Activated CD8-positive, alpha-beta memory T cell treated with anti-CD3 and anti-CD28 coated beads, Interleukin-2, amount 50 U/mL, for 48 hours (primary cell): Measurements from ENCODE around the gene ZNF521.
"Not testable (repeated sequence)": the region's sequence is repeated elsewhere in the genome, so short reads cannot be mapped to it uniquely, and the experiment has no call there.

Experiments
- DNase-seq: peaks from one replicate; pipeline ENCODE4 v3.0.0-alpha.2; 2020

Gene ZNF521

DNA sequence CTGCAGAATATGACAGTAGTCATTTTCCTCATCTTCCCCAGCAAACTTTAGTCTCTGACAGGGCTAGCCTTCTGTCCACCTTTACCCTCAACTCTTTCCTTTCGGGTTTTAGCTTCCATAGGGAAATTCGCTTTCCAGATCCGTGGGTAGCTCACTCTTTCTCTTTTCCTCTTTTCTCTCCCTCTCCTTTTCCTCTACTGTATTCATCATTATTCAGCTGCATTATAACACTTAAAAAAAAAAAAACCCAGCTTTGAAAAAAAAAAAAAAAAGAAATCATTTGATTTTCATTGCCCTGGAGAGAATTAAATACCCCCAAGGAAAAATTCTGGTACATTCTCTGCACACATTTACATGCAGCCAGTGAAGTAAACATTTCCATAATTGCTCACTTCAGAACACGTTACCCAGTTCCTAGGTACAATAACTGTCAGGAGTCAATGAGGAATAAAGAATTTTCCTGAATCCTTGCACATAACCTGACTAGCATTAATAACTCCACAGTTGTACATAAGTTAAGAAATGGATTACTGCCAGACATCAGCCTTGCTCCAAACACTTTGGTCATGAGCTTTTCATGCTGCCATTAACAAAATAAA is 63.5 kb downstream of the ZNF521 start:
- no peak for DNase-seq

DNA sequence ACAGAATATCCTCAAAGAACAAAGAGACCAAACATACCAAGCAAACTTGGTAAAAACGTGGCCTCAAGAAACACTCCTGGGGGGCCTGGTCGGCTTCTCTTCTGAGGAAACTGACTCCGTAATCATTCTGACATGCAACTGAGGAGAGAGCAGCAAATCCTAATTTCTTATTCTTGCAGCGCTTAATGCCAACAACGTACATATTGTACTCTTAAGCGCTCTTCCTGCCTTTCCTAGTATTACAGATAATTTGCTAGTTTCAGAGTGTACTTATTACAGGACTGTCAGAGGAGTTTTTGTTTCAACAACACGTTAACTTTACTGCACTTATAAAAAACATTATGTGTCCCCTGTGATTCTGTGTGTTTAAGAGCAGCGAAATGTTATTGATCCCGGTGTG is 64.9 kb downstream of the ZNF521 start:
- no peak for DNase-seq

DNA sequence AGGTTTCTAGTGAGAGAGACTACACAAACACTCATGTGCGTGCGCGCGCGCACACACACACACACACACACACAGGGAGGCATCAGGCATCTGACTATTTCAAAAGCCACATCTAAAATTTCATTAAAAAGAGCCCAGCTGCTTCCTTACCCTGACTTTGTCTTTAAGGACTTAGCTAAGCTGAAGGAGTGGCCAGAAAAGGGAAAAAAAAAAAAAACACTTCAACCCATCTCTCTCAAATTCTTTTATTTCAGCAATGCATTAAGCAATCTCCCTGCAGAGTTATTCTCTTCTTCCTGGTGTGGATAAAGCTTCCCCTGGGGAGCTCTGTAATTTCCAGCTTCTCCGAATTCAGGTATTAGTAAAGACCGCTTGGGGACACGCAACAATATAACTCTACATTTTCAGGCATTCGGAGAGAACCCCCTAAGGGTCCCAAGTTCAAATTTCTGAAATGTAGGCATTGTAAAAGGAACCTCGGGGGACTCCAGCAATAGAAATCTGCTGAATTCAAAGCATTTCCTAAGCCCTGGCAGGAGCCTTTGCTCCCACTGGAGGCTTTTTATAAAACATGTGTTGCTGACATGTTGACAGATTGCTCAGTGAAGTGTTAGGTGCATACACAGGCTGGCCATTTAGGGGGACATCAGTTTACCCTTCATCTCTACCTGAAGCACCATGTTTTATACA is 67.0 kb downstream of the ZNF521 start:
- no peak for DNase-seq

DNA sequence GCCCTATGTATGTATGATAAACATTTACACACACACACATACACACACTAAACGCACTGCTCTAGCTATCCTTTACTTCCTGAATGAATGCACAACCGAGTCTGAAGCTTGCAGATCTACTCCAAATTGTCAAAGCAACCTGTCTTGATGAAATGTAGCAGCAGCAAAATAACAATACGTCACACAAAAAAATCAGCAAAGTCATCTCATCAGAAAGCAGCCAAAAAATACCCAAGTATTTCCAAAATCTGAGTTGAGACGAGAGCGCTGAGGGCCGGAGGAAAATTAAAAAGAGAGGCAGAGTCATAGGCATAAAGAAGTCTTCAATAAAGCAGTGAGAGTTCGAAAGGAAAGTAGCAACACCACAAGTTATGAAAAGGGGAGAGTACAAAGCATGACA is 67.7 kb downstream of the ZNF521 start:
- no peak for DNase-seq

DNA sequence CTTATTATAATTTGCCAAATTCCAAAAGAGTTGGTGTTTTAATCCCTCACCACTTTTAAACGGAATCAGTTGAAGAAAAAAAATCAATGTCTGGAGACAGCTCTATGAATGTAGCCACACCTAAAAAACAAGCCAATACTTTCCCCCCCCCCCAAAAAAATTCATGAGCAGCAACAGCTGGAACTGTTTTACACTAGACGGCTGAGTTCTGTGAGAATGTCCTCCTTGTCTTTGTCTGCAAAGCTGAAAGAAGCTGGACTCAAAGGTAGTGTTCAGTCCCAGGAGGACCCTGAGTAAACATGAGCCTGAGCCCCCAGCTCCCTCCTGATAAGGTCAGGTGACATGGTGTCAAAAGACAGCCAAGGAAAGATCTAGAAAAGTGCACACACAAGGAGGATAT is 68.2 kb downstream of the ZNF521 start:
- no peak for DNase-seq

DNA sequence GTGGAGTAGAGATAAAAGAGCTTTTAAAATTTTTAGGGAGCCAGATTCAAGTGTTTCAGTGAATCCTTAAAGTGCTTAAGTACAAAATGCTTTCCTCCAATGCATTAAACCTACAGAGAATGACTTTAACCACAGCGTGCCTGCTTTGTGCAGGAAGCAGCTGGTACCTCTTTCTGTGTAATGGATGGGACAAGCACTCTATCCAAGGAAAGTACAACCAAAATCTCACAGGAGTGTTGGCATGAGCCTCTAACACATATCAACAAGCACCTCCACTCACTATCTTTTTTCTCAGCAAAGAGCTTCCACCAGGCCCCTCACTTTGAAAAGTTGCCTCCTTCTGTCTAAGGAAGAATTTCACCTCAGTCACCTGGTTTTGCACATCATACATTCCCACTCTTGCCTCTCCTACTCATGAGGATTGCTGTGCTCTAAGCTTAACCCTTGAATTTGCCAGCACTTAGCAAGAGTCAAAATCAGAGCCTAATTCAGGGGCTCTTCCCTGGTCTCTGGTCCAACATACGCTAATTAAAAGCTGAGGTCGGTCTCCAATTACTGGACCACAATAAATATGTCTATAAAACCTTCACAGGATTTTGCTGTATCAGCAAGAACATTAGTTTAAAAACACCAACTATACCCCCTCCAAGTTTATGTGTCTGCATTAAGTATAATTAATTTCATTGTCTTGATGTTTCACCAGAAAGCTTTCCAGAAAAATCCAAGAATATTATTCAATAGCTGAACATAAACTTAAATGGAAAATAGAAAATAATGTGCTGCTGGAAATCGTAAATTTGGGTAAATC is 68.9 kb downstream of the ZNF521 start:
- no peak for DNase-seq

DNA sequence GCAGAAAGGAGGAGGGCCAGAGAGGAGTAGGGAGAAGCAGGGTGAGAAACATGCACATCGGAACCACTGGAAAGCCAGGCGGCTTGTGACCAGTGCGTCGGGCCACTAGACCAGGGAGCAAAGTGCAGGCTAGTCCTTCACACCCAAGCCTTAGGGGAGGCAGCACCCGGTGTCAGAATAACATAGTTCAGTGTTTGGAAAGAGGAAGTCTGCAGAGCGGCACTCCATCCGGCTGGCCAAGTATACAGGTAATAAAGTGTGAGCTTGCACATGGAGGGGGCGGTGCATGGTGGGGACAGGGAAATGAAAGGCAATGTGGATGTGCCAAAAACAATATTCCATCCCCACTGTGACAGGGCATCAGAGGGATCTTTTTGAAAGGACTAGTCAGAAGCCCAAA is 69.7 kb downstream of the ZNF521 start:
- no peak for DNase-seq

DNA sequence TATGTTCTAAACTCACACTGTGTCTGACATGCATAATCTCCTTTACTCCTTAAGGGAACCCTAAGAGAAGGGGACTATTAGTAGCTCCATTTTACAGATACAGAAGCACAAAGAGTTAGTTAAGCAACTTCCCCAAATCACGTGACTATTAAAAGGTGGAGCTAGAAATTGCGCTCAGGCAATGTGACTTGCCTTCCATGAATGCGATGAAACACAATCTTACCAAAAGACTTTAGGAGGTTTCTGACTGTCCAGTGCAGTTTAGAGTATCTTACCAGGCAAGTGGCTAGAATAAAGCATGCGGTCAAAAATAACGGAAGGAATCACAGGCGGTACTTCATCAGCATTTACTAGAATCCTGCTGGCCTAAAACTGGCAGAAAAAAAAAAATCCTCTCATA is 70.4 kb downstream of the ZNF521 start:
- no peak for DNase-seq

DNA sequence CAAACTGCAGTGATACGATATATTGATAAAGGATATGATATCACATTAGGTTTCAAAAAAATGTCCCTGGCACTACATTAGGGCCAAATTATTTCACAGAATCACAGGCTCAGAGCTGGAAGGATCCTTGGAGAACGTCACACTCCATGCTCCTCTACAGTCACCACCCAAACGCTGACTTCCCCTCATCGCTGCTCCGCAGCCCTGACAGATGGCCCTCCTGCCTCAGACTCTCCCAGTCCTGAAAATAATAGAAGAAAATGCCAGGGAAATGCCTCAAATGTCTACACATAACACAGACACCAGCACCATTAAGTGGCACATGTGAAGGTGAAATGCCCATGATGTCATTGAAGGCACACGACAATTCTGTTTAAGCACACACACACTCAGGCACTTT is 72.0 kb downstream of the ZNF521 start:
- no peak for DNase-seq

DNA sequence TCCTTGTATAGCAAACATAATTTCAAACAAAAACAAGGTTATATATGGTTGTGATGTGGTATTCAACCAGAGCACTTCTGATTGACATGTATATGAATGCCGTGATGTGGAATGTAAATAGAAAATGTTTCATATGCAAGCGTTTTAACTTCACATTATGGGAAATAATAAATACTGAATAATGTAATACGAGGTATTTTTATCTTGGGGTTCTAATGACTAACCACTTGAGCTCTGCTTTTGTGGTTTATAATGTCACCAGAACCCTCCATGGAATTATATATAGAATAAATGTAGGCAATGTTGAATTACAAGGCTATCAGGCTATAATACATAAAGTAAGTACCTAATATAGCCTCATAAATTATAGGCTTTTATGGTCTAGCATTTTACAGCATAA is 72.4 kb downstream of the ZNF521 start:
- DNase-seq, result no peak

DNA sequence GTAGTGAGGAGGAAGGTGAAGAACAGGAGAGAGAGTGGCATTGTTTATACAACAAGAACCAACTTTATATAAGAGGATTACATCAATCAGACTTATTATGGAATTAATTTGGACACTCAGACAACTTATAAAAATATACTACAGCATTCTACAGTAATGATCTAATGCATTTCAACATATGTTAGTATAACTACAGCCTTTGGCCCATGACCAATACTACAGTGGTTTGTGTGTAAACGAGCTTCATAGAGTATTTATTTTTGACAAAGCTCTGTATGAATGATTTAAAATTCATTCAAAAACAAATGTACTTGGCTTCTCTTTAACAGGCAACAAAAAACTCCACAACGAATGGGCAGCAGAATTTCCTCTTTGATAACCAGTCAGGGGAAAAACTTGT is 72.8 kb downstream of the ZNF521 start:
- DNase-seq, result no peak

DNA sequence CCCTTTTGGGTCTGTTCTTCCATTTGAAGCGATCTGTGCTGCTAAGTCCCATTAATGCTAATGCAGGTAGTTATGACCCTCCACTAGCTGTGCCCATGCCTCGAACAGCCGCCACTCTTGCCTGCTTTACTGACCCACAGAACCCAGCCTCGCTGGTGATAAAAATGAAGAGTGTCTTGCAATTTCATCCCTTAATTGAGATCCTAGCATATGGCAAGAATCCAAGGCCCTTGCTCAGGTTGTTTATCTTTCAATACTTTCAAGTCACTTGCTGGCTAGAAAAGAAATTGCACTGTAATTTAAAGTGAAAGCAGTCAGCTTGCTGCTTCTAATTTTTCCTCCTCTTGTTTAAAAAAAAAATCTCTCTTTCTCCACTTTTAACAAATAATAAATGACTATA is 73.6 kb downstream of the ZNF521 start:
- DNase-seq, result no peak

DNA sequence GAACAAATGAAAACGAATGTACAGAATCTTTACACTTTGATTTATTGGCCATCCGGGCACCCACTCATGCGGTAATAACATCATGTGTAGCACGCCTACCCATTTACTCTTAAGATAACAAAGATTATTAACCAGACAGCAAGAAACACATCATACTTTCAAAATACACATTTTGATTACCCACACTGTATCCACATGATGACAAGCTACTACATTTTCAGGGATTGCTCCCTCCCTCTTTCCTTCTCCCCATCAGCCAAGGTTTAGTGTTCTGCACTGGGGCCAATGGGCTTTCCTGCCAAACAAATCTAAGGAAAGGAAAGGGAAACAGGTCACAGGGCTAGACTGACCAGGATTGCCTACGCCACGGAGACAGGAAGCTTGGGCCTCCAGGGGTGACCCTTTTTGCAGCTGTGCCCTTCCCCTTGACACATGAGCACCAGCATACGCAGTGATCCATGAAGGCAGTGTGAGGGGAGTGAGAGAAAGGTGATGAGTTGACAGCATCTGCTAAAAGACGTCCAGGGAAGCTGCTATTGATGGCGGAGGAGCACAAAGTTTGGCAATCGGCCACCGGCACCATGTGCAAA is 76.5 kb downstream of the ZNF521 start:
- no peak for DNase-seq

DNA sequence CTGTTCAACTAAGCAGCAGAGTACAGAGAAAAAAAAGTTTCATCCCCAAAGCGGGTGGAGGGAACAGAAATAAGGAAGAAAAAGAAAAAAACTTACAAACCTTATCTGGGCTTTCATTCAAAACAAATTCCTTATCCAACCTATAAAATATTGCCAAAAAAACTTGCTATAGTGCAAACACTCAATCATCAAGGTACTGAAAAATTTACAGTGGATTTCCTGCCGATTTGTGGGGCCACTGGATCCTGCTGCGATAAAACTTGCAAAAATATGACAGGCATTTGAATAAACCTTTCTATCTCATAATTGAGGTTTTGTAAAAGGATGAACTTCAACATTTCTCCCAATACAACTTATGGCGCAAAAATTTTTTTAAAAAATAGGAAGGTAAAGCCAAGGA is 77.0 kb downstream of the ZNF521 start:
- DNase-seq, result no peak

DNA sequence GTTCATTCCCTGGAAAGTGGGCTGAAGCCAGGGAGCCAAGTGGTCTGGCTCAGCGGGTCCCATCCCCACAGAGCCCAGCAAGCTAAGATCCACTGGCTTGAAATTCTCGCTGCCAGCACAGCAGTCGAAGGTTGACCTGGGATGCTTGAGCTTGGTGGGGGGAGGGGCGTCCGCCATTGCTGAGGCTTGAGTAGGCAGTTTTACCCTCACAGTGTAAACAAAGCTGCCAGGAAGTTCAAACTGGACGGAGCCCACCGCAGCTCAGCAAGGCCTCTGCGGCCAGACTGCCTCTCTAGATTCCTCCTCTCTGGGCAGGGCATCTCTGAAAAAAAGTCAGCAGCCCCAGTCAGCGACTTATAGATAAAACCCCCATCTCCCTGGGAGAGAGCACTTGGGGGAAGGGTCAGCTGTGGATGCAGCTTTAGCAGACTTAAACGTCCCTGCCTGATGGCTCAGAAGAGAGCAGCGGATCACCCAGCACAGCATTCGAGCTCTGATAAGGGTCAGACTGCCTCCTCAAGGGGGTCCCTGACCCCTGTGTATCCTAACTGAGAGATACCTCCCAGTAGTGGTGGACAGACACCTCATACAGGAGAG is 84.9 kb downstream of the ZNF521 start:
- DNase-seq, result not testable (repeated sequence)

DNA sequence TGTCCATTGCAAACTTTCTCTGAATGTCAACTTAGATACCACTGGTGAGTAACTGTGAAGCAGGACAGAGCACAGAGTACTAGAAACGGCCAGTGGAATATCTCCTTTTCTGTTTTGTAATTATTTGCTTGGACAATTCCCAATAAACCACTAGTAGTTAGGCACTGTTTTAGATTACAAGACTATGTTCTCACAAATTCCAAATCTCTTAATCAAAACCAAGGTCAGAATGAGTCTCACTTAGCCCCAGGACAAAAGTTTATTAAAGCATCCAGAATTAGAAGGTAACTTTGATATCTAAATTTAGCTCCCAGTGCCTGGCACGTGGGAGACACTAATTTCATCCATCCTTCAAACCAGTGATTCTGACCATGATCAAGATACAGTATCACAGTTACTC is 89.0 kb downstream of the ZNF521 start:
- no peak for DNase-seq

DNA sequence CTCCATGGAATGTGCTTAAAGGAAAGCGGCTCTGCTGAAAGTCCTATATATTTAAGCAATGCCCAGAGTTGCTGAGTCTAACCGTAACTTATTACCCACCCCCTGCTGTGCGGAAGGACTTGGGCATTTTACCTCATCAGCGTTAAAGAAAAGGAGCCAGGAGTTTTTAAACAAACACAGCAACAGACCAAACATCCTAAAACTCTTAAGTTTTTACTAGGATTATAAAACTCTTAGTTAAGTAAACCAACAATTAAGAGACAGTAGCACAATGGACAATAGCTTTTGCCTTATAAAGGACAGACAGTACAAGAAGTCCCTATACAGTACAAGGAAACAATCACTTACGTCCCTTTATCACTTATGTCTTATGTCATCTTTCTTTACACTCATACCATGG is 90.2 kb downstream of the ZNF521 start:
- no peak for DNase-seq

DNA sequence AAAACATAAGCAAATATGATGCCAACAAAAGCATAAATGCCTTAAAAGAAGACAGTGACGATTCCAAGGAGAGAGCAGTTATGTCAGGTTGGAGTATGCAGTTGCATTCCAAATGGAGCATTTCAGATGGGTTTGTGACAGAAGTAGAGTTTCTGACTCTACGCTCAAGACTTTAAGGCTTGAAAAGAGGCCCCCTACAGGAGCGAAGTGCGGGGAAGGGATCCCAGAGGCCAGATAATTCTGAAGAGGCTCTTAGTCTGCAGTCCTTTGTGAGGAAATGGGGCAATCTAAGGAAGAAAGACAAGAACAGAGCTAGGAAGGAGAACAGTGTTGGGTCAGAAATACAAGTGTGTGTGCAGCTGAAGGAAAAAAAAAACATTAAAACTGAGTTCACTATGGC is 95.5 kb downstream of the ZNF521 start:
- no peak for DNase-seq

DNA sequence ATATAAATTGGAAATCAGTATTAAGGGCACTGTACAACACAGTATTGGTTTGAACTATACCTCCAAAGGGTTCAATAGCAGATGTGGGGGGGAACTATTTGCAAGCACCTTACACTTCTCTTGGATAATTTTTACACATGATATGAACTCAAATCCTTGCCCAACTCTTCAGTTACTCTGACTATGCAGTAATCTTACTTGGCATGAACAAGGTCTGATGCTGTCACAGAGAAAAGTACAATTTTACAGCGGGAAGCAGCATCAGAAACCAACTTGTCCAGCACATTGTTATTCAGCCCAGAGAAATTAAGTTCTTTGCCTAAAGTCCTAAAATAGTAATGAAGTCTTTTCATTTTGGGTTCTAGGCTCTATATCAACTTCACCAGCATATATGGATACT is 98.2 kb downstream of the ZNF521 start:
- DNase-seq, result no peak

DNA sequence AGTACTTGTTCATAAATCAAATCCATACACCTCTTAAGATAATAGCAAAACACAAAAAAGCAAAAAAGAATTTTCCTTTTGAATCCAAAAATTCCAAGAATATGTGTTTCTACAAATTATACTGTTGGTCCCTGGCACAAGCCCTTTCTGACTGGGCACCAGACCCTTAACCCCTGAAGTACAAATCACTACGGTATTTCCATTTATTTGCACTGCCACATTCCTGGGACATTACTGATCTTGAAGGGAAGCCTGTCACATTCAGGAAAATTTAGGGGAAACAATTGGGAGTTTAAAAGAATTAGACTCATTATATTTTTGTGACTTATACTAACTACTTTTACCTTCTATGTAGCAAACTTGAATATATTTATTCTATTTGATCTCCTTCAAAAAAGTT is 98.8 kb downstream of the ZNF521 start:
- DNase-seq, result no peak

DNA sequence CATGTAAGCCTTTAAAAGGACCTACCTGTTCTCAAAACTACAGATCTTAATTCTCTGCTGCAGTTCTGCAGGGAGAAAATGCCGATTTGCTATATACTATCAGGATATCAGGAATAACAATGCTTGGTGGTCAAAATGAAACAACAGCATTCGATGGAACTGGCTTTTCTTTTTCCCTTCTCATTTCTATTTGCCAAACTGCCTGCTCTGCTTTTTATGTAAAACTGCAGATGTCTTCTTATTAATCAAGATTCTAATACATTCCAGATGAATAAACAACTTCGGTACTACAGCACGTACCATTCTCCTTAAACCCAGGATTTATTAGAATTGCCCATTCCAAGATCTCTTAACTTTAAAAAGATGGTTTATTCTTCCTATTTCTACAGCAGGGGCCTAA is 100.9 kb downstream of the ZNF521 start:
- no peak for DNase-seq

DNA sequence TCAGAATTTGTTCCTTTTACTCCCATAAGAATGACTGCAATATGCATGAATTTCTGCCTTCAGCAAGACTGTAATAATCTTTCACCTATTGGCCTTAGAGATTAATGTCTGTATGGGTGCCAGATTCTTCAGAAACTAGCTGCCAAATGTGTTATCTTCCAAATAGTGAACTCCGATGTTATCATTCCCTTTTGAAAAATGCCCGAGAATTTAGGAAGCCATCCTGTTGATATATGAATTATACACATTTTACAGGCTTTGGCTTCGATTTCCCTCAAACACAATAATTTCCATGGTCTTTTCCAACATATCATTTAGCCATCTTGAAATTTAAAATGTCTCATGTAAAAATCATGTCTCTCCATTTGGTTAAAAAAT is 101.5 kb downstream of the ZNF521 start:
- no peak for DNase-seq

DNA sequence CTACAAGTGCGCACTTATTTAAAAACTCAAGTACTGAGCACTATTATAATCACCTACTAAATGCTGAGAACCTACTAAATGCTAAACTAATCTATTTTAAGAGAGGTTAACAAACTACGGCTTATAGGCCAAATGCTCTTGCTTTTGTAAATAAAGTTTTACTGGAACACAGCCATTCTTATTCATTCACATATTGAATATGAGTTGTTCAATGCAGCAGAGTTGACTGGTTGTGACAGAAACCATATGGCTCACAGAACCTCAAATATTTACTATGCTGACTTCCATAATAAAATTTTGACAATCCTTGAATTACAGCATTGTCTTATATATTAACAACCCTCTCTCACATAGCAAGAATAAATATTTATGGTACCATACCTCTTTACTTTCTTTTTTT is 103.2 kb downstream of the ZNF521 start:
- DNase-seq, result no peak

DNA sequence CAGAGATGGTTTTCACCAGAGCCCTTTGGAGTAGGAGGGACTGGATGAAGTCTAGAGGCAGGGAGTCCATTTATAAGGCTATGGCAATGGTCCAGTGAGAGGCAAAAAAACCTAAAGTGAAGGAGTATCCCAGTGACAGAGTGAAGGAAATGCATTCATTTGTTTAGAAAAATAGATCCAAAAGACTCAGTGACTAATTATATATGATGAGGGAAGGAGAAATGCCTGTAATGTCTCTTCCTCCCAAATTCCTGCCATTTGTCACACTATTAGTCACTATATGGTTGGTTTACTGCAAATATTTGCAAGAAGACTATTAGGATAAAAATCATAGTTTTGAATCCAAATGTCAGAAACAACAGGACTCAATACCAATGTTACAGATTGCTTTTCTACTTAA is 104.2 kb downstream of the ZNF521 start:
- no peak for DNase-seq
